WERI-Rb-1 (cell line): ENCODE results near the gene TSPAN7.

ENCODE experiments used
- DNase-seq: peaks from one replicate; pipeline ENCODE4 v3.0.0-alpha.2; 2020
- H3K27ac ChIP-seq: fragments of 250-450 bp; sonication (Bioruptor Pico); 2 replicates; pipeline ENCODE4 v1.5.1; 2020; ENCODE audit warnings: mild to moderate bottlenecking, moderate library complexity
- H3K27me3 ChIP-seq: fragments of 250-450 bp; sonication (Bioruptor Pico); 2 replicates; pipeline ENCODE4 v1.5.1; 2021; ENCODE audit warnings: mild to moderate bottlenecking, low read depth, moderate library complexity; ENCODE audit not compliant: insufficient read depth, severe bottlenecking
- H3K36me3 ChIP-seq: fragments of 250-450 bp; sonication (Bioruptor Pico); 2 replicates; pipeline ENCODE4 v1.5.1; 2020; ENCODE audit warnings: mild to moderate bottlenecking, moderate library complexity
- H3K4me3 ChIP-seq: 2 replicates; pipeline ENCODE4 v1.5.1; 2011; ENCODE audit warnings: low read depth, mild to moderate bottlenecking, control low read depth, low read length
- H3K9me3 ChIP-seq: fragments of 250-450 bp; sonication (Bioruptor Pico); 2 replicates; pipeline ENCODE4 v1.5.1; 2021; ENCODE audit warnings: mild to moderate bottlenecking, moderate library complexity; ENCODE audit not compliant: severe bottlenecking
- TF ChIP-seq, protein P1 (sequence below): IDR thresholded peaks from 2 replicates; pipeline ENCODE4 v1.5.1; 2011; ENCODE audit warnings: low read depth, mild to moderate bottlenecking, control low read depth, inconsistent platforms, low read length

TSPAN7 gene

DNA sequence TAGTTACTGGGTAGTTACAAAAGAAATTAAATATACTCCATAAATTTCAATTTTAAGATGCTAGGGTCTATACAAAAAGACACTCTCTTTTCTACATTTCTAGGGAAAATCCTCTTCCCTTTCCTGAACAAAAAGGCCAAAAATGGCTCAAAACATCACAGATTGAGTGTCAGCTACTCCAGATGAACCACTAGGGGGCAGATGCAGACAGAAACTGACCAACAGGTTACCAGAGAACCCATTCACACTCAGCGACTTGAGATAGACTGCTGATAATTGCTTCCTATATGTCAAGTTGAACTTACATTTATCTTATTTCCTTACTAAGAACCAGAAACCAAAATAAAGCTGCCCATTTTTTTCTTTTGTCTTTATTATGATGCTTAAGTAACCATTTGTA, 156.5 kb downstream of the TSPAN7 start:
- Histone ChIP-seq H3K27me3 (no peaks in the 10 kb centered on the region), H3K4me3 (no peak overlapping the region), H3K27ac (no peak overlapping the region), H3K9me3 (no peaks in the 10 kb centered on the region), H3K36me3 (no peaks in the 10 kb centered on the region)
- TF ChIP-seq, protein P1, sequence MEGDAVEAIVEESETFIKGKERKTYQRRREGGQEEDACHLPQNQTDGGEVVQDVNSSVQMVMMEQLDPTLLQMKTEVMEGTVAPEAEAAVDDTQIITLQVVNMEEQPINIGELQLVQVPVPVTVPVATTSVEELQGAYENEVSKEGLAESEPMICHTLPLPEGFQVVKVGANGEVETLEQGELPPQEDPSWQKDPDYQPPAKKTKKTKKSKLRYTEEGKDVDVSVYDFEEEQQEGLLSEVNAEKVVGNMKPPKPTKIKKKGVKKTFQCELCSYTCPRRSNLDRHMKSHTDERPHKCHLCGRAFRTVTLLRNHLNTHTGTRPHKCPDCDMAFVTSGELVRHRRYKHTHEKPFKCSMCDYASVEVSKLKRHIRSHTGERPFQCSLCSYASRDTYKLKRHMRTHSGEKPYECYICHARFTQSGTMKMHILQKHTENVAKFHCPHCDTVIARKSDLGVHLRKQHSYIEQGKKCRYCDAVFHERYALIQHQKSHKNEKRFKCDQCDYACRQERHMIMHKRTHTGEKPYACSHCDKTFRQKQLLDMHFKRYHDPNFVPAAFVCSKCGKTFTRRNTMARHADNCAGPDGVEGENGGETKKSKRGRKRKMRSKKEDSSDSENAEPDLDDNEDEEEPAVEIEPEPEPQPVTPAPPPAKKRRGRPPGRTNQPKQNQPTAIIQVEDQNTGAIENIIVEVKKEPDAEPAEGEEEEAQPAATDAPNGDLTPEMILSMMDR: peak; percentile 73
- DNase-seq: peak; percentile 11

DNA sequence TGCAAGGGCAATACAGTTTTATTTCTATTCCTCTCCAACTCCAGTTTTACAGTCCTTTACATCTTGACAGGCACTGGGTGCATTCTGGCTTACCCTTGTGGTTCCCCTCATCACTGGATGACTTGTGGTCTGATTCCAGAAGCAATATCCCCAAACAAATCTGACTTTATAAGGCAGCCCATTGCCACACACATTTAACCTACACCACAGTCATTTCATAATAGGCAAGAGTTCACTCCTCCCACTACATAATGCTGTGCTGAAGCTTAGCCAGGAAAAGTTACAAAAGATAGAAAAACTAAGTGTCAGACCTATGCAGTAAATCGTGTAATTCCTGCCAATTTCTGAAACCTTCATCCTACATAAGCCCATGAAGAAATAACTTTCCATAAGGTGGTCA, 157.0 kb downstream of the TSPAN7 start:
- no peak for DNase-seq
- TF ChIP-seq, protein P1: no peak
- Histone ChIP-seq H3K4me3 (no peak overlapping the region), H3K27me3 (no peaks in the 10 kb centered on the region), H3K27ac (no peak overlapping the region), H3K36me3 (no peaks in the 10 kb centered on the region), H3K9me3 (no peaks in the 10 kb centered on the region)

DNA sequence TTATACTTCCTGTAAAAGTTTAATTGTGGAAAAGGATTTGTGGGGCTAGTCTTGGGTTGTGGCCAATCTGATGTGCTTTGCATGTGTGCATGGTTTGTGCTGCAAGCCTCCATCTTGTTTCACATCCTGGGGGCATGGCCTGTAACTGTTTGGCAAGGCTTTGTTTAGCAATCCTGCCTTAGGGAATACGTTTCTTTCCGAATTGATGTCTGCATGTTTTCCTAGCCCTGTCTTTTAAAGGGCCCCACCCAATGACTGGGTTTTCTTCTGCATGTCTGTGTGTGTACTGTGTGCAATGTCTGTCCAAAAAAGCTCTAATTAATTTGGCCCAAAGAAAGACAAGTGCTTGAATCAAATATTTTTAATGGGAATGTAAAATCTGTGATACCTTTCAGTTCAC, 165.3 kb downstream of the TSPAN7 start:
- no peaks in the 10 kb centered on the region for H3K27me3 ChIP-seq
- H3K27ac ChIP-seq: no peak overlapping the region
- H3K36me3 ChIP-seq: no peaks in the 10 kb centered on the region
- H3K9me3 ChIP-seq: no peaks in the 10 kb centered on the region
- no peak for DNase-seq
- no peak overlapping the region for H3K4me3 ChIP-seq
- TF ChIP-seq, protein P1: no peak

DNA sequence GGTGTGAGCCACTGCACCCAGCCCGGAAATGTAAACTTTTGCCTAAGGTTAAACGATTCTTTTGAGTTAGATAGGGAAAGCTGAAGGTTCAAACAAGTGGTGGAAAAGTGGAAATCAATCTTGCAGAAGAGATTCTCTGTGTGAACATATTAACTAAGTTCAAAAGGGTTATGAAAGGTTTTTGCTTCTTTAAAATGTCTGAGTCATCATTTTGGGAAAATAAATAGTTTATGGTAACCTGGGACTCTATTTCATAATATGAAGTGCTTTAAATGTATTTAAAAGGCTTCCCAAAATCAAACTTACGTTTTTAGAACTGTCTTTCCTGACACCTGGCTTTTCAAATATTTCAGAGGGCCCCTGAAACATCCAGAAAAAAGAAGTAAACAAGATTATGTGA, 166.3 kb downstream of the TSPAN7 start:
- Histone ChIP-seq H3K27me3 (no peaks in the 10 kb centered on the region), H3K4me3 (no peak overlapping the region), H3K36me3 (no peaks in the 10 kb centered on the region), H3K27ac (no peak overlapping the region), H3K9me3 (no peaks in the 10 kb centered on the region)
- TF ChIP-seq, protein P1: no peak
- DNase-seq: no peak

DNA sequence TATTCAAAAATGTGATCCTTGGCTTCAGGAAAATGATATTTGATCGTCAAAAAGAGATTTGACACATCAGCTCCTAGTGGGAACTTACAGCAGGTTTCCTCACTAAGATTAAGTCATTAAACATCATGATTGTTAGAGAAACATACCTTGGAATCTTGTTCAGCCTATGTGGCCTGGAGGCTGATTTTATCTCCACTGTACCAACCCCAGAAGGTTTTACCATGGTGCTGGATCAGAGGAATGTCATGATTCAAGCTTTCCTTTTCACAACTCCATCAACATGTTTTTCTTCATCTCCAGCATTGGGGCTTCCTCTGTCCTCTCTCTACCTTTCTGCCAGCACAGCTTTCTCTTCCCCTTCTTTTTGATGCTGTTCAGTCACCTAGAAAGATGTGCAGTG, 171.5 kb downstream of the TSPAN7 start:
- no peaks in the 10 kb centered on the region for H3K36me3 ChIP-seq
- no peak overlapping the region for H3K27ac ChIP-seq
- no peak for DNase-seq
- H3K27me3 ChIP-seq: peaks cover 1% of the 10 kb centered on the region
- H3K9me3 ChIP-seq: no peaks in the 10 kb centered on the region
- H3K4me3 ChIP-seq: no peak overlapping the region
- TF ChIP-seq, protein P1: no peak
